ENCODE measurements around the gene STK32B.

DNA sequence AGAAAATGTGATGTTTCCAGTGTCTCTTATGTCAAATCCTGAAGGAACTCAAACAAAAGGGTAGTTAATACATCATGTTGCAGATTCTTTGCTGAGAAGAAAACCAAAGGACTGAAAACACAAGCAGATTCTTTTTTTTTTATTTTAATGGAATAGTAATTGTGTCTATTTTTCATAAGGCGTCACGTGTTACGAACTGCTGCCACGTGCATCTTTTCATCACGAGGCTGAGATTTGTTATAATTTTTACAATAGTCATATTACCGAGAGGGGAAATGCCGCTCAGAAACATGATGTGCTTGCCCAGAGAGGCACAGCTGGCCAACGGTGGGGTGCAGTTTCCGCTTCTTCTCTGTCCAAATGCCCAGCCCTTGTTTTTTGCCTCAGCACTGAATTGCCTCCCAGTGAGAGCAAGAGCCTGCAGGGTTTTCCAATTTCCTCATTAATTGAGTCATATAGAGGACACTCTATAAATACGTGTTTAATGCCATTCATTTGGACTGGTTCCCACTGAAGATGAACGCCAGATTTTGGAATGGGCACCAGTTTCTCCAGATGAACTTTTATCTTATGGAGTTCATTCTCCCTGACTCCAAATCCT lies 225.3 kb downstream of the STK32B start:
- TF ChIP-seq TAF1 (conservative IDR thresholded peaks at IDR 0.05) = no peak
- TF ChIP-seq, protein P1, sequence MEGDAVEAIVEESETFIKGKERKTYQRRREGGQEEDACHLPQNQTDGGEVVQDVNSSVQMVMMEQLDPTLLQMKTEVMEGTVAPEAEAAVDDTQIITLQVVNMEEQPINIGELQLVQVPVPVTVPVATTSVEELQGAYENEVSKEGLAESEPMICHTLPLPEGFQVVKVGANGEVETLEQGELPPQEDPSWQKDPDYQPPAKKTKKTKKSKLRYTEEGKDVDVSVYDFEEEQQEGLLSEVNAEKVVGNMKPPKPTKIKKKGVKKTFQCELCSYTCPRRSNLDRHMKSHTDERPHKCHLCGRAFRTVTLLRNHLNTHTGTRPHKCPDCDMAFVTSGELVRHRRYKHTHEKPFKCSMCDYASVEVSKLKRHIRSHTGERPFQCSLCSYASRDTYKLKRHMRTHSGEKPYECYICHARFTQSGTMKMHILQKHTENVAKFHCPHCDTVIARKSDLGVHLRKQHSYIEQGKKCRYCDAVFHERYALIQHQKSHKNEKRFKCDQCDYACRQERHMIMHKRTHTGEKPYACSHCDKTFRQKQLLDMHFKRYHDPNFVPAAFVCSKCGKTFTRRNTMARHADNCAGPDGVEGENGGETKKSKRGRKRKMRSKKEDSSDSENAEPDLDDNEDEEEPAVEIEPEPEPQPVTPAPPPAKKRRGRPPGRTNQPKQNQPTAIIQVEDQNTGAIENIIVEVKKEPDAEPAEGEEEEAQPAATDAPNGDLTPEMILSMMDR (IDR thresholded peaks at IDR 0.05; ENCODE audit: low read depth, low read length, missing input control) = no peak

All from liver (tissue), 3 donors.